H54 (cell line): Measurements from ENCODE around the gene RBM43.

ENCODE experiments used
- DNase-seq: peaks from one replicate; pipeline ENCODE4 v3.0.0; 2011; ENCODE audit warnings: low spot score, mixed read lengths; ENCODE audit not compliant: insufficient read length
- FAIRE-seq: peaks from 3 replicates; lab custom pipeline; 2011; peaks lifted over from hg19 to GRCh38; lab: Jason Lieb, UNC
- POLR2A ChIP-seq: IDR thresholded peaks from 2 replicates; pipeline ENCODE4 v1.6.1; 2011; ENCODE audit warnings: low read depth, mild to moderate bottlenecking, low read length

RBM43 gene

DNA sequence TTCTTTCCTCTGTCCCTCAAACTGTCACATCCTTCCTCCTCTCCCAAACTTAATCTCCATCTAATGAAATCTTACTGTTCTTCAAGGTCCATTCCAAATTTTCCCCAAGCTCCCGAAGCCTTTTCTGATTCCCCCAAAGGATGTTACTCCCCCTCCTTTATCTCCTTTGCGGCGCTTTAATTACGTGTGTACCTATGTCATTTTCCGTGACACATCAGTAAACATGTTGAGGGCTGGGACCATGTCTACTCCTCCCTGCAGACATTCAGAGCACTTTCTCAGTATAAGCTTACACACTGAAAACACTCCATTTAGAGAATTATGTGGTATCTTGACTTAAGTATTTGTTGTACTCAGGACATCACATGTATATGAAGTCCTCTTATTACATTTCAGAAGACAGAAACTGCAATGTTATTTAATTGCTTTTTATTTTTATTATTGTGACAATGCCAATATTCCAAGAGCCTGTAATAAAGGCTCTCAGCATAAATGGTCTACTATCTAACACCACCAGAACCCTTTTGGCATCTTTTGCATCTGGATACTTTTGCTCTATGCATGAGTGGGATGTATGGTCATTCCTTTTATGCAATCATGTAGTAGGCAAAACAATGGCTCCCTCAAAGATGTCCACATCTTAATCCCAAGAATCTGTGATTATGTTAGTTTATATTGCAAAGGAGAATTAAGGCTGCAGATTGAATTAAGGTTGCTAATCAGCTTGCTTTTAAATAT is 26.0 kb upstream of the RBM43 start:
- FAIRE-seq: no peak
- no peak for DNase-seq
- TF ChIP-seq POLR2A: no peak

DNA sequence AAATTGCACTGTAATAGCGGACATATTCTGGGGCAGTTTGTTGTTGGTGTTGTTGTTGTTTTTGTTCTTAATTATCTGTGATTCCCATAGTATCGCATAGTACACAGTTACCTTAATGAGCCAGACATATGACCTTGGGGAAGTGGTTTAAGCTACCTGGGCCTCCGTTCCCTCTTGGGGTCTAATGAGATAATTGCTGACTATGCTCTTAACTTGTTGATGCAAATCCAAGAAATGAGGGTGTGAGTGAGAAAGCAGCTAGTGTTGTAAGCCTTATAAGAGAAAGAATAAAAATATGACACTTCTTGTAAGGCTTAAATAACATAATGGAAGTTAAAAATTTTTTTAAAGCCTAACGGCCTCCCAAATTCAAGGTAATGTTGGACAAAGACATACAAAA is 20.7 kb upstream of the RBM43 start:
- FAIRE-seq (no peak), DNase-seq (no peak)
- no peak for TF ChIP-seq POLR2A

DNA sequence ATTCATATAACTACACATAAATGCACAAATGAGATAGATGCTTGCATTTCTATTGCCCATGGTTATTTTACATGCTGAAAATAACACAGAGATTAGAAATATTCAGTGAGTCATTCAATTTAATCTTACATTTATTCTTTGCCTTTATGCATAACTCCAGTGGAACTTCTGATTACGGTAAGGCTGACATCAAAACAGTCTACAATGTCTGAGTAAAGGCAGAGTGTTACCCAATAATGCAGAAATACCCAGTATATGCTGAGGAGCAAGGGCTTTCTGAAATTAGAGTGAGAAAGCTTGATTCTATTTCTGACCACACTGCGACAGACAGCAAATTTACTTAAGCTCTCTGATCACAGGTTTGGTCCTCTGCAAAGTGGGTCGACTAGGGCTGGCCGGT is 18.6 kb upstream of the RBM43 start:
- DNase-seq (no peak), FAIRE-seq (no peak)
- no peak for TF ChIP-seq POLR2A

DNA sequence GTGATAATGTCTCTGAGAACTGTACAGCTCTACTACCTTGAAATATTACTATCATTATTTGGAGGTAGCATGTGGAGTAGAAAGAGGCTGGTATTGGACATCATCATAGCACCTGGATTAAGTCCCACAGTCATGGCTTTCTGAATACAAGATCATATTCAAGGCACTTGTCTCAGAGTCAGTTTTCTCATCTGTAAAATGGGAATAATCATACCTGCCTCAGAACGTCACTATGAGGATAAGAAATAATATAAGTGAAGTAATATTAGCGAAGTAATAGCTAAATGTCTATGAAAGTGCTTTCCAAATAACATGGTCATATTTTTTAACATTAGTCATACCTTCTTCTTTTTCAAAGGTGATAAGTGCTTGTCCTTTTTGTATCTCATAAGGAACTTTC is 16.8 kb upstream of the RBM43 start:
- TF ChIP-seq POLR2A: no peak
- DNase-seq (no peak), FAIRE-seq (no peak)

DNA sequence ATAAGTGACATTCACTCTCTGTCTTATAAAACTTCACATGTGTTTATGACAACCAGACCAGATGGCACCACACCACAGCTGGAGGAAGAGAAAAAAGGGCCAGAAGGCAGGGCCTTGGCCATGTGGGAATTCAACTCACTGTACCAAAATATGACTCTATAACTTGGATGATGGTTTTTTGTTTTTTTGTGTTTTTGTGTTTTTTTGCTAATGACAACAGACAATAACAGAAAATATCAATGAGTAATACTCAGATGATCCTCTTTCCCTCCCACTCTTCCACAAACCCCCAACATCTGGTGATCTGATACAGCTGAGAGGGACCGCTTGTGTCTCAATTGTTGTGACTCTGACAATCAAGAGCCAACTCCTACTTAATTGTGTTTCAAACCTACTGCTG is 15.4 kb upstream of the RBM43 start:
- FAIRE-seq (no peak), DNase-seq (no peak)
- no peak for TF ChIP-seq POLR2A

DNA sequence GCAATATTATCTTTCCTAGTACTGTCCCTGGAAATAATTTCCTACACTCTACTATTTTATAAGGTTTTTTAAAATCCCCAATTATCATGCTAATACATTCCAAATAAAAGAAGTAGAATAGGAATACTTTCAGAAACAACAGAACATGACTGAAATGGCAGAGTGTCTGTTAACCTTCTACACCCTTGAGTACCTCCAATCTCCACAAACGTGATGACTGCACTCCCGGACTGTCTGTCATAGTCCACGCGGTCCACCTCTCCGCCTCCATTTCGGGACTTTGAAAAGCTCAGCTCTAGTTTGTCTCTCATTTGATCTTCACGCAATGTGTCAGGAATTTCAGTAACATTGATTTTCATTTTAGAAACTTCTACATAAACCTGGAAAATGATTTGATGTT is 13.6 kb upstream of the RBM43 start:
- TF ChIP-seq POLR2A: no peak
- DNase-seq: no peak
- no peak for FAIRE-seq

DNA sequence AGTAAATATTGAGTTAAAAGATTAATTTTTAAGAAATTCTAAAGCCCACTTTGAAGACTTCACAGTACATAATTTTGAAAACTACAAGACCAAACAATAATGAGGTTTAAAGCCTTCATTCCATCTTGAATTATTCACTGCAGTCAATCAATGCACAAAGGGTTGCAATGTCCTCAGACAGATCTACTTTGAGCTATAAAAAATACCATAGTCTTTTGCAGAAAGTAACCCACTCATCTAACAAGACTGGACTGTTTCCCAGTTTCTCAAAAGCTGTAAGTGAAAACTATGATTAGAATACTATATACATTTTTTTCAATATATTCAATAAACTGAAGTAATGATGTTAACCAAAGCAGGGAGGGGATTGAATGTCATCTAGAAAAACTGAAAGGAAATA is 10.2 kb upstream of the RBM43 start:
- TF ChIP-seq POLR2A: no peak
- DNase-seq (no peak), FAIRE-seq (no peak)

DNA sequence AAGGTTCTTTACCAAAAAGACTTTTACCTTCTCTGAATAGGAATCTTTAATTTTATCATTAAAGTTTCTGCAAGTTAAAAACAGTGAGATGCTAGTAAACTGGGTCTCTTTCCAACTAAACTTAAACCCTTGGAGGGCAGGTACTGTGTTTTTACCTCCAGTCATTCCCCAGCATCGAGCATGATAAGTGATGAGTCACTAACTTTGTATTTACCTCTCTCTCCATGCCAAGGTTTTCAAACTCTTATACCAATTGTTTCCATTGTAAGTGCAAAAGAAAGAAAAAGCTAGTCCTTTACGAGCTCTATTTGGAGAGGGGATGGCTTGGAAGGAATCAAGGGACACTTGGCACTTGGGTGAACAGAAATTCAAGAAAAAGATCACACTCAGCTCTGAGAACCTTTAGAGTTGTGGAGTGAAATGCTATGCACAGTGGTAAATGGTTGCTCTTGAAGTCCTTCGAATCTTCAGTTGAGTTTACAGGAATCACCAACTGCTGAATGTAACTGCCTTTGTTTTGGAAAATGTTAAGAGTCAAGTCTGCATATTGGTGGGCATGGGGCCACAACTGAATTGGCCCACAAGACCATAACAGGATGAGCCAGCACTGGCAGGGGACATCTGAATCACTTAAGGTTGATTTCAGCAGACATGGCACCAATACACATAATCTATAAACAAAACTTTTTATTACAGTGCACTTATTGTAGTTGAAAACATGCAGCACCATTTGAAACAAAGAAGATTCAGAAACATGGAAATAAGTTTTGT is 8.3 kb upstream of the RBM43 start:
- peak; percentile 20 for FAIRE-seq
- TF ChIP-seq POLR2A: no peak

DNA sequence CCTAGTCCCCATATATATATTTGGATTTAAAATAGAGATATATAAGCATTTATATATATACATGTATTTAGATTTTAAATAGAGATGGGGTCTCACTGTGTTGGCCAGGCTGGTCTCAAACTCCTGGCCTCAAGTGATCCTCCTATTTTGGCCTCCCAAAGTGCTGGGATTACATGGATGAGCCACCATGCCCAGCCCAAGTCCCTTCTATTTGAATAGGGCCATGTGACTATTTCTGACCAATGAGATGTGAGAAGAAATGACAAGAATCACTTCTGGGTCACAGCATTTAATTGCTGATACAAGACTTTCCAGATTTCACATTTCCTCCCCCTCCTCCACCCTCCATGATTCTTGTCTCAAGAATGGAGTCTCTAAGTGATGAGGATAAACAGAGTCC is 6.4 kb upstream of the RBM43 start:
- DNase-seq (no peak), FAIRE-seq (no peak)
- no peak for TF ChIP-seq POLR2A

More for the DNA sequence above, 8.3 kb upstream of the RBM43 start:
- no peak for DNase-seq

DNA sequence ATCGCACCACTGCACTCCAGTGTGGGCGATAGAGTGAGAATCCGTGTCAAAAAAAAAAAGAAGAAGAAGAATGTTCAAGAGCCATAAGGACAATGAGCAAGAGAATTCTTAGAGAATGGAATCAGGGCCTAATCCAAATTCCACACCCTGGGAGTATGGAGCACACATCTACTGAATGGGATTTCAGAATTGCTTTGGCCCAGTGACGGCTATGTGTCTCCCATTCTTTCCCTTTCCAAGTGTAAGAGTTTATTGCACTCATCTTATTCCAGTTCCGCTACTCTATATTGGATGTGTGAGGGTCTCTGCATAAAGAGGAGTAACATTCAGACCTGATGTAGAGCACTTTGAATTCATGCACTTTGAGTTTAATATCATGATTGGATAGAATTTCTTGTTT is 5.9 kb upstream of the RBM43 start:
- DNase-seq: no peak
- FAIRE-seq: no peak
- TF ChIP-seq POLR2A: no peak

DNA sequence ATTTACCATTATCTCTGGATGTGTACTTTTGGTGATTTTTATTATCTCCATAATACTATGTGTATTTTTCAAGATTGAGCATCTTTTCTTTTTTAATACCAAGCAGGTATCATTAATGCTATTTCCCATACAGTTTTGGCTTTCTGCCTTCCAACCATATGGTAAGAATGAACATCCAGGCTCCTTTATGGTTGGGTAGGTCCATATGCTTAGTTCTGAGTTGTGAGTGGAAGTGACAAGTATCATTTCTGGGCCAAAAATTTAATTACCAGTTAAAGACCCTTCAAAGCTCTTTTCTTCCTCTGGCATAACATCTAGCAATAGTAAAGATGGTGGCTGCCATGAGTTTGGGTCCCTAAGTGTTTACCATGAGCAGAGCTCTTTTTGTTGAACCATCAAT is 4.3 kb upstream of the RBM43 start:
- TF ChIP-seq POLR2A: no peak
- no peak for FAIRE-seq
- DNase-seq: no peak

DNA sequence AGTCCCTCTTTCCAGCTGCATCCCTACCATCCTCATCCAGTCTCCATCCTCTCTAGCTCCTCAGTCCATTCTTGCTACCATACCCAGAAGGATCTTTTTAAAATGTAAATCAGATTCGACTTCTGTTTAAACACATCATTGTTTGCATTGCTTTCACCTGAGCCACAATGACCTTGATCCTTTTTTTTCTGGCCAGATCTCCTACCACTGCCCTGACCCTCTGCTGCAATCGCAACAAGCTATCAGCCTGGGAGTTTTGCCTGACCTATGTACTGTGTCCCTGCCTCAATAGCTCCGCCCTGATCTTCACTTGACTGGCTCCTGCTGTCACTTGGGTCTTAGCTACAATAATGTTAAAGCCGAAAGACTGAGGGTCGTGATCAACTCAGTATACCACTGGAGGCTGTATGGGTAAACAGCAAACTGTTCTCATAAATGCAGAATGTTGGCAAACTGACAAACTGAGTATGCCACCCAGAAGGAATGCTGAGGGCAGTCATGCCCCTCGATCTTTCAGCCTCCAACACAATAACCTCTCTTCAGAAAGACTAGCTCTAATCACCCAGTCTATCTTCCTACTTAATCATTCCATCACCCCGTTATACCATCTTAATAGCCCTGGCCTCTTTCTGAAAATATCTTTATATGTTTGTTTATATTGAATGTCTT is 2.6 kb upstream of the RBM43 start:
- FAIRE-seq (no peak), DNase-seq (no peak)
- no peak for TF ChIP-seq POLR2A

DNA sequence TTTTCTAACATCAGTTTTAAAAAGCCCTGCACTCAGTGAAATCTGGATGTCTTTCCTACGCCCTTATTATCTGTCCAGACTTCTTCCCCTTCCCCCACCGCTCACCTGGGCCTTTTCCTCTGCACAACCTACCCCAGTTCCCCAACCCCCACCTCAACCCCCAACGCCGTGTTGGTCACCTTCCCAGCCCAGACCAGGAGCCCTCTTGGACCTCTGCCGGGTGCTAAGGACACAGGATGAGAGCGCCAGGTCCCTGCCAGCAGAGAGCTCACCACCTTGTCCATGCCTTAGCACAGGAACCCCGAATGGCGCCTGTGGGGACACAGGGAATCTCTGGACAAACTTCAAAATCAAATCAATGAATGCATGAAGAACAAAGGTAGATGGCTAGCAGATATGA is 966 bp upstream of the RBM43 start:
- FAIRE-seq (no peak), DNase-seq (no peak)
- TF ChIP-seq POLR2A: no peak

DNA sequence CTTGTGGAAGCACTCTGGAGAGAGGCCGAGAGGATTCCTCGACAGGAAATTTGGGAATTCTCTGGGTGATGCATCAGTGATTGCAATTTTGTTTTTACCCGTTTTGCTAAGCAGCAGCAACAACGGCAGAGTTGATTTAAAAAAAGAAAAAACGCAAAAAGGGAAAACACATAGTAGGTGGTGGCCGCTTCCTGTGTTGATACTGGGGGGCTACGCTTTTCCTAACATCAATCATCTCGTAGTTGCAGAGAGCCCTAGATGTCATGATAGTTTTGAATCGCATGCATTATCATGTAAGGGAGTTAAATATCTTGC is 271 bp upstream of the RBM43 start:
- DNase-seq (no peak), FAIRE-seq (no peak)
- TF ChIP-seq POLR2A: no peak

DNA sequence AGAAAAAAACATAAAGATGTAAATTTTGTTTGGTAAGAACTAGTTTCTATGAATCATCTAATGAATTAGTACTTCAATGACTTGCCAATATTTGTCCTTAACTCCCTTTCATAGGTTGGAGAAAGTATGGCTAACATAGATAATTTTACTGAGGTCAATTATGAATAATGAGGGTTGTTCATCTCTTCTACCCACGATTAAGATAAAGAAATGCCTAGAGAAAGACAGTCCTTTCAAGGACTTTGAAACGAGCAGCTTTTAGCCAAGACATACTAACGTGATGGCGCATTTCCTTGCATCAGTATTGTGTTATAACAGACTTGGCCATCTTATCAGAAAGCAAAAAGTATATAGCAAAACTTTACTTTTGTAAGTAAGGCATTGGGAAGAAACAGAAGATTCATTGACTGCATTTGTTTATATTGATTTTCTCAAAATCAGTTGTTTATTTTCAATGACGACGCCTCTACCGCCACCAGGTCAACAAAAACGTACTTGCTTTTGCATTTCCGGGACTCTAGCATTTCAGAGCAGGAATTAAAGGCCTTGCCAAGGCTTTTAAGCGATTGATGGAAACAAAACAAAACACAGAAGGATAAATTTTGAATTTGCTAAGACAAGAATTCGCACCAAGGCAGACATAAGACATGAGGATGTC is 961 bp downstream of the RBM43 start:
- no peak for FAIRE-seq
- no peak for TF ChIP-seq POLR2A
- DNase-seq: no peak
